H1 (cell line): Measurements from ENCODE around the gene ZRANB2. TPM values are rescaled to one million over a fixed set of nuclear protein-coding genes. Genes with fewer than 3 reads are reported as not detected.

Experiments used
- CTCF ChIA-PET: fragments of 300-600 bp; sonication (Branson Sonifier 250); formaldehyde crosslinking; loops from one replicate; lab custom pipeline; 2021; ENCODE audit not compliant: partially characterized antibody; lab: Charles Lee
- POLR2A ChIA-PET: fragments of 300-600 bp; sonication (Branson Sonifier 250); formaldehyde crosslinking; loops from one replicate; lab custom pipeline; 2021; ENCODE audit warnings: inconsistent platforms; ENCODE audit not compliant: partially characterized antibody; lab: Charles Lee
- DNase-seq, 2 experiments: peaks; one replicate each; pipeline versions ENCODE4 v3.0.0 to v3.0.0-alpha.2; 2010 to 2022; ENCODE audit warnings: low spot score in 2 of 2, low read depth in 1 of 2, mixed read lengths in 1 of 2
- FAIRE-seq: peaks from 2 replicates; lab custom pipeline; 2011; peaks lifted over from hg19 to GRCh38; lab: Jason Lieb, UNC
- H2AFZ ChIP-seq: 2 replicates; pipeline ENCODE4 v1.8.1; 2012; ENCODE audit warnings: low read length, inconsistent platforms
- H2AK5ac ChIP-seq: 2 replicates; pipeline ENCODE4 v1.6.1; 2013; ENCODE audit warnings: low read depth, low read length
- H2BK120ac ChIP-seq: replicated peaks from 2 replicates; pipeline ENCODE3; 2013; ENCODE audit warnings: low read depth, low read length, inconsistent platforms
- H2BK12ac ChIP-seq: 2 replicates; pipeline ENCODE4 v1.6.1; 2013; ENCODE audit warnings: low read depth, low read length
- H2BK15ac ChIP-seq: 2 replicates; pipeline ENCODE4 v1.6.1; 2013; ENCODE audit warnings: low read length
- H2BK20ac ChIP-seq: 2 replicates; pipeline ENCODE4 v1.6.1; 2013; ENCODE audit warnings: low read length
- H2BK5ac ChIP-seq: 2 replicates; pipeline ENCODE4 v1.6.1; 2013; ENCODE audit warnings: low read depth, low read length
- H3K14ac ChIP-seq: 2 replicates; pipeline ENCODE4 v1.6.1; 2013; ENCODE audit warnings: inconsistent platforms; ENCODE audit not compliant: insufficient read length
- H3K18ac ChIP-seq: 2 replicates; pipeline ENCODE4 v1.6.1; 2013; ENCODE audit warnings: low read length; ENCODE audit errors: extremely low read depth
- H3K23ac ChIP-seq: 2 replicates; pipeline ENCODE4 v1.6.1; 2013; ENCODE audit warnings: inconsistent platforms; ENCODE audit not compliant: insufficient read length
- H3K23me2 ChIP-seq: 2 replicates; pipeline ENCODE4 v1.6.1; 2013; ENCODE audit warnings: low read depth, low read length
- H3K27ac ChIP-seq: 2 replicates; pipeline ENCODE4 v1.6.1; 2011; ENCODE audit warnings: low read depth, low read length, inconsistent platforms
- H3K27me3 ChIP-seq, 4 experiments: replicated peaks in 1 of 4; 1 replicate in 1 of 4; 2 replicates in 3 of 4; pipeline versions ENCODE4 v1.6.1 to v1.8.1; 2011 to 2013; ENCODE audit warnings: low read length in 3 of 4, mild to moderate bottlenecking in 3 of 4, inconsistent platforms in 2 of 4, mixed read lengths in 2 of 4, moderate library complexity in 1 of 4; ENCODE audit not compliant: control insufficient read depth in 3 of 4, insufficient read depth in 3 of 4; ENCODE audit errors: extremely low read depth in 1 of 4
- H3K36me3 ChIP-seq, 4 experiments: 2 replicates each; pipeline versions ENCODE4 v1.6.1 to v1.8.1; 2011 to 2013; ENCODE audit warnings: mild to moderate bottlenecking in 4 of 4, low read length in 3 of 4, moderate library complexity in 2 of 4, control low read depth in 1 of 4, inconsistent platforms in 1 of 4; ENCODE audit not compliant: insufficient read depth in 4 of 4, control insufficient read depth in 2 of 4
- H3K4ac ChIP-seq: replicated peaks from 2 replicates; pipeline ENCODE3; 2013; ENCODE audit warnings: low read length, low read depth, mixed read lengths, inconsistent platforms; ENCODE audit not compliant: insufficient read length
- H3K4me1 ChIP-seq, 4 experiments: replicated peaks in 1 of 4; 1 replicate in 1 of 4; 2 replicates in 3 of 4; pipeline versions ENCODE4 v1.6.1 to v1.8.1; 2011 to 2013; ENCODE audit warnings: low read length in 3 of 4, inconsistent platforms in 2 of 4, mixed read lengths in 1 of 4; ENCODE audit not compliant: insufficient read depth in 4 of 4, control insufficient read depth in 3 of 4
- H3K4me2 ChIP-seq, 2 experiments: 2 replicates each; pipeline versions ENCODE4 v1.6.1 to v1.8.1; 2011 to 2013; ENCODE audit warnings: low read depth in 2 of 2, low read length in 2 of 2, control low read depth in 1 of 2, inconsistent platforms in 1 of 2, mild to moderate bottlenecking in 1 of 2; ENCODE audit not compliant: insufficient read depth in 1 of 2
- H3K4me3 ChIP-seq, 4 experiments: fragments of 200-600, 300-600 bp in 1 of 4; sonication (generic), shearing (Covaris generic), sonication (Bioruptor Twin) in 1 of 4; 2 replicates each; pipeline versions ENCODE4 v1.5.1 to v1.8.1; 2011 to 2016; ENCODE audit warnings: low read length in 4 of 4, low read depth in 3 of 4, control low read depth in 2 of 4, inconsistent platforms in 2 of 4, mild to moderate bottlenecking in 2 of 4, mixed read lengths in 1 of 4, moderate library complexity in 1 of 4; ENCODE audit not compliant: insufficient read depth in 2 of 4; ENCODE audit errors: extremely low read depth in 1 of 4
- H3K56ac ChIP-seq: replicated peaks from 2 replicates; pipeline ENCODE3; 2013; ENCODE audit warnings: low read depth, mild to moderate bottlenecking, mixed read lengths, low read length, inconsistent platforms; ENCODE audit not compliant: insufficient read length
- H3K79me1 ChIP-seq: 2 replicates; pipeline ENCODE4 v1.6.1; 2013; ENCODE audit warnings: low read depth, low read length, control low read depth
- H3K79me2 ChIP-seq, 2 experiments: 2 replicates each; pipeline versions ENCODE4 v1.6.1 to v1.8.1; 2012 to 2013; ENCODE audit warnings: low read length in 2 of 2, mild to moderate bottlenecking in 2 of 2, inconsistent platforms in 1 of 2; ENCODE audit not compliant: insufficient read depth in 2 of 2, control insufficient read depth in 1 of 2
- H3K9ac ChIP-seq, 4 experiments: replicated peaks in 1 of 4; 1 replicate in 1 of 4; 2 replicates in 3 of 4; pipeline versions ENCODE4 v1.6.1 to v1.8.1; 2011 to 2013; ENCODE audit warnings: low read depth in 3 of 4, low read length in 3 of 4, control low read depth in 2 of 4, mild to moderate bottlenecking in 2 of 4, moderate library complexity in 2 of 4, inconsistent platforms in 1 of 4; ENCODE audit errors: extremely low read depth in 1 of 4
- H3K9me3 ChIP-seq, 2 experiments: 2 replicates each; pipeline versions ENCODE4 v1.6.1 to v1.8.1; 2012 to 2013; ENCODE audit warnings: mild to moderate bottlenecking in 2 of 2, moderate library complexity in 2 of 2, control low read depth in 1 of 2, inconsistent platforms in 1 of 2, low read depth in 1 of 2, low read length in 1 of 2, mixed read lengths in 1 of 2; ENCODE audit not compliant: insufficient read depth in 2 of 2
- H4K20me1 ChIP-seq, 2 experiments: replicated peaks in 1 of 2; 2 replicates each; pipeline versions ENCODE3 to v1.8.1; 2011 to 2013; ENCODE audit warnings: inconsistent platforms in 2 of 2, low read length in 2 of 2, mild to moderate bottlenecking in 1 of 2; ENCODE audit not compliant: insufficient read depth in 2 of 2, control insufficient read depth in 1 of 2
- H4K5ac ChIP-seq: 2 replicates; pipeline ENCODE4 v1.6.1; 2013; ENCODE audit warnings: low read length, low read depth, mixed read lengths, inconsistent platforms; ENCODE audit not compliant: insufficient read length
- H4K8ac ChIP-seq: 2 replicates; pipeline ENCODE4 v1.8.0; 2013; ENCODE audit warnings: mild to moderate bottlenecking, moderate library complexity, low read length, inconsistent platforms; ENCODE audit not compliant: insufficient read depth; ENCODE audit errors: extremely low read depth
- H4K91ac ChIP-seq: replicated peaks from 2 replicates; pipeline ENCODE3; 2013; ENCODE audit warnings: low read length, mixed read lengths, inconsistent platforms; ENCODE audit not compliant: insufficient read length
- BACH1 ChIP-seq: IDR thresholded peaks from 2 replicates; pipeline ENCODE4 v1.6.1; 2012; ENCODE audit warnings: low read length, improper control_type of control experiment
- CTBP2 ChIP-seq: IDR thresholded peaks from 2 replicates; pipeline ENCODE4 v1.7.0; 2011; ENCODE audit warnings: borderline replicate concordance, mild to moderate bottlenecking, moderate library complexity, mixed read lengths, low read length; ENCODE audit not compliant: insufficient read depth, insufficient read length
- KDM4A ChIP-seq: IDR thresholded peaks from one replicate; pipeline ENCODE4 v1.7.1; 2012; ENCODE audit warnings: low read depth, mild to moderate bottlenecking, moderate library complexity, low read length, inconsistent platforms; ENCODE audit not compliant: severe bottlenecking
- PHF8 ChIP-seq: fragments of 200-600 bp; sonication (generic); conservative IDR thresholded peaks from 2 replicates; pipeline ENCODE4 v1.7.1; 2012; ENCODE audit warnings: low read depth, mild to moderate bottlenecking, inconsistent platforms, low read length, moderate library complexity
- RXRA ChIP-seq: IDR thresholded peaks from 2 replicates; pipeline ENCODE4 v1.6.1; 2011; ENCODE audit warnings: low read depth, mild to moderate bottlenecking, low read length, moderate library complexity; ENCODE audit not compliant: insufficient read depth
- SAP30 ChIP-seq: fragments of 300-600 bp; sonication (generic); IDR thresholded peaks from 2 replicates; pipeline ENCODE4 v1.7.1; 2012; ENCODE audit warnings: low read length, moderate library complexity, mild to moderate bottlenecking, inconsistent platforms; ENCODE audit not compliant: insufficient read depth, insufficient replicate concordance
- SIX5 ChIP-seq: IDR thresholded peaks from 2 replicates; pipeline ENCODE4 v1.6.1; 2011; ENCODE audit warnings: mild to moderate bottlenecking, low read depth, low read length
- SUZ12 ChIP-seq: fragments of 200-600 bp; sonication (generic); IDR thresholded peaks from 2 replicates; pipeline ENCODE4 v1.6.1; 2012; ENCODE audit warnings: mild to moderate bottlenecking, inconsistent platforms, low read length, moderate library complexity, mixed read lengths
- WGBS, 2 experiments: shearing (Covaris generic) in 1 of 2; methylation state at CpG; one replicate each; pipeline versions ENCODE4 v1.1.6 to v1.1.7; 2013 to 2015; ENCODE audit warnings: low lambda C conversion rate in 2 of 2, mixed read lengths in 2 of 2, inconsistent platforms in 1 of 2, low coverage in 1 of 2, missing lambda C conversion rate in 1 of 2; ENCODE audit not compliant: insufficient replicate concordance in 2 of 2, insufficient coverage in 1 of 2, insufficient read length in 1 of 2; ENCODE audit errors: extremely low coverage in 1 of 2, missing lambda C conversion rate in 1 of 2; 5-methylcytosine and 5-hydroxymethylcytosine counted together
- polyA plus RNA-seq, 7 experiments: library from polyadenylated mRNA; depleted of rRNA in 3 of 7; stranded (reverse) in 5 of 7; unstranded in 2 of 7; fragments of >200 nt in 5 of 7; fragments of 200-250 nt in 2 of 7; gene quantifications; 1 replicate in 5 of 7; 2 replicates in 1 of 7; 4 replicates in 1 of 7; pipeline versions ENCODE4 v1.2.1 to v1.2.3, GENCODE V29; 2011 to 2013; ENCODE audit warnings: missing spikeins in 2 of 7, mixed read lengths in 2 of 7
- total RNA-seq: library from RNA; stranded (reverse); fragmentation: NEBNext Ultra II Directional; extraction: Animal tissue kit (Norgen Biotek cat#: 25700); gene quantifications from 2 replicates; pipeline ENCODE4 v1.2.1, GENCODE V29; 2021

Gene ZRANB2
- total and polyA plus RNA-seq, 2 of the 8 experiments (the other 6 are each of a cell fraction or from before 2014, with no cell fraction given), result 35.8 to 103 TPM

DNA sequence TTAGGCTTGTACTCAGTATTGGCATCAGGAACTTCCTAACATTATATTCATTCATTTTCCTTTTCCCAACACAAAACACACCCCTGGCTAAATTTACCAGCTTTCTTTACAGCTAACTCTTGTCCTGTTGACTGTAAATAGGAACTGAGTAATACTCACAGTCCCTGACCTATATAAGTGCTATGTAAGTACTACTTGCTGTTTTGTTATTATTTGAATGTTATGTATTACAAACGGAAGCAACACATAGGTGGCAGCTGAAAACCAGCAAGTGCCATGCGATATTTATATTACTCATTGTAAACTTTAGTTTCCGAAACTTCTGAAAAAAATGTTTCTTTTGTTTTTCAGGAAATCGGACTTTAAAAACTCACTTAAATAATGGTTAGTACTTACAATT, 54.7 kb downstream of the ZRANB2 start:
- no peak overlapping the region for H3K9ac ChIP-seq
- no peak overlapping the region for H3K4me3 ChIP-seq
- H3K18ac ChIP-seq, result no peak overlapping the region
- no peak overlapping the region for H4K5ac ChIP-seq
- H3K4ac ChIP-seq, result no peak overlapping the region
- 92% methylated on average over 4 of the region's 4 CpGs; no CpG with 5 or more reads in 1 of the 2 experiments for WGBS, 2 experiments
- no peak overlapping the region for H3K14ac ChIP-seq
- no peak overlapping the region for H2BK12ac ChIP-seq
- H3K79me1 ChIP-seq, result no peaks in the 10 kb centered on the region
- H3K23me2 ChIP-seq, result no peaks in the 10 kb centered on the region
- no peaks in the 10 kb centered on the region for H3K4me1 ChIP-seq
- no peak overlapping the region for H3K23ac ChIP-seq
- H3K4me2 ChIP-seq, result no peak overlapping the region
- ChIA-PET POLR2A (no interaction called here), CTCF (no interaction called here)
- no peak overlapping the region for H4K91ac ChIP-seq
- no peak overlapping the region for H2BK15ac ChIP-seq
- no peaks in the 10 kb centered on the region for H3K79me2 ChIP-seq
- no peaks in the 10 kb centered on the region for H3K36me3 ChIP-seq
- H2AFZ ChIP-seq, result peak overlapping the region; percentile 39; the same call in 1 of the 2 replicates
- H3K56ac ChIP-seq, result no peak overlapping the region
- no peaks in the 10 kb centered on the region for H4K20me1 ChIP-seq
- H3K27me3 ChIP-seq, result no peaks in the 10 kb centered on the region
- H2AK5ac ChIP-seq, result no peak overlapping the region
- H4K8ac ChIP-seq, result no peak overlapping the region
- no peaks in the 10 kb centered on the region for H3K9me3 ChIP-seq
- FAIRE-seq, result no peak
- H2BK5ac ChIP-seq, result no peak overlapping the region
- H3K27ac ChIP-seq, result no peak overlapping the region
- H2BK20ac ChIP-seq, result no peak overlapping the region
- no peak for DNase-seq
- H2BK120ac ChIP-seq, result no peak overlapping the region
- TF ChIP-seq RXRA, result no peak
- no peak for TF ChIP-seq PHF8
- TF ChIP-seq SIX5, result no peak
- no peak for TF ChIP-seq BACH1
- TF ChIP-seq SAP30, result no peak
- TF ChIP-seq KDM4A, result no peak
- no peak for TF ChIP-seq CTBP2
- no peak for TF ChIP-seq SUZ12
